GM23248 (cell line): Measurements from ENCODE around the gene UCN.

Experiments used
- EZH2 ChIP-seq: fragments of 200-600 bp; sonication (generic); IDR thresholded peaks from 2 replicates; pipeline ENCODE4 v1.6.1; 2018; ENCODE audit warnings: antibody characterized with exemption, mild to moderate bottlenecking; ENCODE audit not compliant: insufficient read depth, poor library complexity, severe bottlenecking
- EZH2phosphoT487 ChIP-seq: fragments of 200-600 bp; sonication (generic); IDR thresholded peaks from 2 replicates; pipeline ENCODE4 v1.6.1; 2018; ENCODE audit warnings: antibody characterized with exemption, moderate library complexity, mild to moderate bottlenecking, low read depth; ENCODE audit not compliant: insufficient read depth

GRCh38 chr2:27294928-27295327 lies 13.3 kb downstream of the UCN start:
- TF ChIP-seq EZH2 (no peak), EZH2phosphoT487 (no peak)
